ENCODE data around the gene UBE2Q1. TPM values are rescaled to one million over a fixed set of nuclear protein-coding genes. Genes with fewer than 3 reads are reported as not detected.
A peak's percentile ranks its signal among the peaks of the same experiment; 100 is the strongest.

Gene UBE2Q1
- total and polyA plus RNA-seq, 2 donors = 12.7 to 39.1 TPM

- no peaks in the 10 kb centered on the region for H3K4me1 ChIP-seq (ENCODE audit: insufficient read depth)
- no peaks in the 10 kb centered on the region for H3K36me3 ChIP-seq (ENCODE audit: insufficient read depth)
- WGBS = 69% methylated on average over 10 of the region's 10 CpGs
- DNase-seq (ENCODE audit: extremely low spot score) = no peak
- H3K27ac ChIP-seq (ENCODE audit: low read depth) = no peak overlapping the region
- no peak overlapping the region for H3K4me3 ChIP-seq (ENCODE audit: low read depth, low read length)
Measured at GRCh38 chr1:154572468-154573167, 14.2 kb upstream of the UBE2Q1 start.

DNA sequence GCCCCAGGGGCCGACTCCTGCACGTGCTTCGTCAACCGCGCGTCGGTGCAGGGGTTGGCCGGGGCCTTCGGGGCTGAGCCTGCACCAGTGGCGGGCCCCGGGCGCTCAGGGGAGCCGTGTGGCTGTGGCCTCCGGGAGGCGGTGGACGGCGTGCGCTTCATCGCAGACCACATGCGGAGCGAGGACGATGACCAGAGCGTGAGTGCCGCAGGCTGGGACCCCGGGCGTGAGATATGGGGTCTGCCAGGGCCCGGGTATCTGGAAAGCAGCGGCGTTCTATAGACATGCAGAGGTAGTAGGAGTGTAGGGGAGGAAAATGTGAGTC, 13.5 kb upstream of the UBE2Q1 start:
- no peak overlapping the region for H3K27ac ChIP-seq (ENCODE audit: low read depth)
- H3K4me1 ChIP-seq (ENCODE audit: insufficient read depth) = no peaks in the 10 kb centered on the region
- H3K36me3 ChIP-seq (ENCODE audit: insufficient read depth) = no peaks in the 10 kb centered on the region
- WGBS = 93% methylated on average over 29 of the region's 29 CpGs
- H3K4me3 ChIP-seq (ENCODE audit: low read depth, low read length) = no peak overlapping the region
- no peak for DNase-seq (ENCODE audit: extremely low spot score)

- no peaks in the 10 kb centered on the region for H3K4me1 ChIP-seq (ENCODE audit: insufficient read depth)
- H3K4me3 ChIP-seq (ENCODE audit: low read depth, low read length) = no peak overlapping the region
- 96% methylated on average over 59 of the region's 59 CpGs for WGBS
- H3K36me3 ChIP-seq (ENCODE audit: insufficient read depth) = no peaks in the 10 kb centered on the region
- no peak overlapping the region for H3K27ac ChIP-seq (ENCODE audit: low read depth)
- DNase-seq (ENCODE audit: extremely low spot score) = no peak
Measured at GRCh38 chr1:154571244-154571963, 12.9 kb upstream of the UBE2Q1 start.

GRCh38 chr1:154568157-154568815, 9.8 kb upstream of the UBE2Q1 start:
- Histone ChIP-seq H3K36me3 (ENCODE audit: insufficient read depth) (no peaks in the 10 kb centered on the region), H3K27ac (ENCODE audit: low read depth) (no peak overlapping the region), H3K4me3 (ENCODE audit: low read depth, low read length) (no peak overlapping the region), H3K4me1 (ENCODE audit: insufficient read depth) (no peaks in the 10 kb centered on the region)
- no peak for DNase-seq (ENCODE audit: extremely low spot score)
- 36% methylated on average over 17 of the region's 17 CpGs for WGBS

DNA sequence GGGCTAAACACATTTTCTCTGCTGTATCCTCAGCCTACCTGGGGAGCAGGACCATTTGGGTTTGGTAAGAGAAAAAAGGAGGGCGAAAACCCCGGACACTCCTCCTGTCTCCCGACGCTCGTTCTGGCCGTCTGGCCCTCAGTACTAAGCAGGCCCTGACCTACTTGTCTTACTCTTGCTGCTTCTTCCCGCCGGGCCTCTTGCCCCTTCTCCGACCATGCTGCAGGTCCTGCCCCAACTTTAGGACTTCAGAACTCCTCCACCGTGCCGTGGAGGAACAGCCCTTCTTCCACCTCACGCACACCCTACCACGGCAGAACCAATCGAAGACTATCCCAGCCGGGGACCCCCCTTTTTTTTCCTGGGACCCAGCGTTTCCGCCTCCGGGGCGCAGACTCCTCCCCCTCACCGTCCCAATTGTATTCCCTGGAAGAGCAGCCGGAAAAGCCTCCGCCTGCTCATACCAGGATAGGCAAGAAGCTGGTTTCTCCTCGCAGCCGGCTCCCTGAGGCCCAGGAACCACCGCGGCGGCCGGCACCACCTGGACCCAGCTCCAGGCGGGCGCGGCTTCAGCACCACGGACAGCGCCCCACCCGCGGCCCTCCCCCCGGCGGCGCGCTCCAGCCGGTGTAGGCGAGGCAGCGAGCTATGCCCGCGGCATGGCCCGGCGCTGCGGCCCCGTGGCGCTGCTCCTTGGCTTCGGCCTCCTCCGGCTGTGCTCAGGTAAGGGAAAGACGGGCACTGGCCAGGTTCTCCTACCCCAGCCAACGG, 9.1 kb upstream of the UBE2Q1 start, which contains the start of gene CHRNB2:
CHRNB2 (plus strand) TSS at position 393 of the 771 bp plus-strand sequence; CDS start at position 660, 267 bp downstream.
- 1% methylated on average over 52 of the region's 53 CpGs for WGBS
- no peak within 1 kb of the TSS for H3K4me3 ChIP-seq (ENCODE audit: low read depth, low read length)
- no peak for DNase-seq (ENCODE audit: extremely low spot score)
- H3K36me3 ChIP-seq (ENCODE audit: insufficient read depth) = no peaks in the 10 kb centered on the region
- no peaks in the 10 kb centered on the region for H3K4me1 ChIP-seq (ENCODE audit: insufficient read depth)
- no peak within 1 kb of the TSS for H3K27ac ChIP-seq (ENCODE audit: low read depth)

- 78% methylated on average over 6 of the region's 6 CpGs for WGBS
Measured at GRCh38 chr1:154565876-154566275, 7.4 kb upstream of the UBE2Q1 start.

GRCh38 chr1:154559466-154560044, 1.1 kb upstream of the UBE2Q1 start:
- Histone ChIP-seq H3K36me3 (ENCODE audit: insufficient read depth) (peaks cover 3% of the 10 kb centered on the region), H3K4me1 (ENCODE audit: insufficient read depth) (no peaks in the 10 kb centered on the region), H3K4me3 (ENCODE audit: low read depth, low read length) (peak overlapping the region; percentile 30), H3K27ac (ENCODE audit: low read depth) (peak overlapping the region; percentile 79)
- DNase-seq (ENCODE audit: extremely low spot score) = peak; percentile 80
- WGBS = 8% methylated on average over 13 of the region's 13 CpGs

More at GRCh38 chr1:154565876-154566275, 7.4 kb upstream of the UBE2Q1 start:
- Histone ChIP-seq H3K4me3 (ENCODE audit: low read depth, low read length) (no peak overlapping the region), H3K36me3 (ENCODE audit: insufficient read depth) (no peaks in the 10 kb centered on the region), H3K4me1 (ENCODE audit: insufficient read depth) (no peaks in the 10 kb centered on the region), H3K27ac (ENCODE audit: low read depth) (no peak overlapping the region)
- no peak for DNase-seq (ENCODE audit: extremely low spot score)

DNA sequence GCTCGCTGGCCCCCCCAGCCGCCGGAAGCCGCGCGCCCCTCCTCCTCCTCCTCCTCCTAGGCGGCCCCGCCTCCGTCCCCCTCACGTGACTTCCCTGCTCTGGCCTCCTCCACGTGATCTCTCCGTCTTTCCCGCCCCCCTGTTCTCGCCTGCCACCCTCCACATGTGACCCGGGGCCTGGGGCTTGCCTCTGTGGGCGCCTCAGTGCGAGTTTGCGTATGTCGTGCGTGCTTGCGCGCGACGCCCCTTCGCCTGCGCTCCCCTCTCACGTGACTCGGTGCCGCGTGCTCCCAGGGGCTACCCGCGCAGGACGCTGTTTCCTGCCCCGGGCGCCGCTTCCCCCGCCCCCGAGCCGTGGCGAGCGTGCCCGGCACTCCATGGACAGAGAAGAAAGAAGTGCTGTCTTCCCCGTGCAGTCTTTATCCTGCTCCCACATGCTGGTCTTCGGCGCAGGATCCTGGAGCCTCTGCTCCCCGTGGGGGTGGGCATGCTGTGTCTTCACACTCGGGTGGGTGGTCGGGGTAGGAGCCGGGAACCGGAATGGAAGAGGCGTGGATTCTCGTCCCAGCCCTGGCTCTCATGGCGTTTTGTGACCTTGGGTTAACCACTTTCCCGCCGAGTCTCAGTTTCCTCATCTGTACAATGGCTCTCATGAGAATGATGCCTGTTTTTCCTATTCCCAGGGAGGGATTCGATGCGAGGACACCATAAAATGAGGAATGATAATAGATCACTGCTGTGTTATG, 431 bp upstream of the UBE2Q1 start:
- under 1% methylated on average over 57 of the region's 57 CpGs for WGBS
- H3K4me1 ChIP-seq (ENCODE audit: insufficient read depth) = no peaks in the 10 kb centered on the region

GRCh38 chr1:154557248-154557938, 1.1 kb downstream of the UBE2Q1 start:
- H3K36me3 ChIP-seq (ENCODE audit: insufficient read depth) = peaks cover 3% of the 10 kb centered on the region
- no peak for DNase-seq (ENCODE audit: extremely low spot score)
- 17% methylated on average over 7 of the region's 7 CpGs for WGBS
- H3K4me3 ChIP-seq (ENCODE audit: low read depth, low read length) = peak overlapping the region; percentile 98
- H3K27ac ChIP-seq (ENCODE audit: low read depth) = no peak overlapping the region
- no peaks in the 10 kb centered on the region for H3K4me1 ChIP-seq (ENCODE audit: insufficient read depth)

More for the DNA sequence above, 431 bp upstream of the UBE2Q1 start:
- Histone ChIP-seq H3K27ac (ENCODE audit: low read depth) (peak overlapping the region; percentile 79), H3K4me3 (ENCODE audit: low read depth, low read length) (peak overlapping the region; percentile 98), H3K36me3 (ENCODE audit: insufficient read depth) (peaks cover 3% of the 10 kb centered on the region)
- peak; percentile 96 for DNase-seq (ENCODE audit: extremely low spot score)

DNA sequence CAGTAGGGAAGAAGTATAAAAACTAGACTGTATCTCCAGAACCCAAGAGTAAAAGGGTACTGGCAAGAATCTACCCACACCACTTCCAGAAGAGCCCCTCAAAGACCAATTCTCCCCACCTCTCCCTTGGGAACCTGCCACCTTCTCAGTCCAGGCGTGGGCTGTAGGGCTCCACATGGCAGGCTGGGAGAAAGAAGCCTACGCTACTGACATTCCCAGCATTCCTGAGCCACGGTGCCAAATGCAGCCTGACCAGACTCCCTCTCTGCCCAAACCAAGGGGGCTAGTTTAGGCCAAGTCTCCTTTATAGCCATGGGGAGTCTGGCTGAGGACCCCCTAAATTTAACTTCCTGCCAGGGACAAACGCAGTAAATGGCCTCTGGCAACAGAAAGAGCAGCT, 2.0 kb downstream of the UBE2Q1 start:
- Histone ChIP-seq H3K36me3 (ENCODE audit: insufficient read depth) (peaks cover 3% of the 10 kb centered on the region), H3K27ac (ENCODE audit: low read depth) (no peak overlapping the region), H3K4me1 (ENCODE audit: insufficient read depth) (no peaks in the 10 kb centered on the region), H3K4me3 (ENCODE audit: low read depth, low read length) (no peak overlapping the region)
- DNase-seq (ENCODE audit: extremely low spot score) = no peak
- WGBS = 19% methylated on average over 4 of the region's 4 CpGs

DNA sequence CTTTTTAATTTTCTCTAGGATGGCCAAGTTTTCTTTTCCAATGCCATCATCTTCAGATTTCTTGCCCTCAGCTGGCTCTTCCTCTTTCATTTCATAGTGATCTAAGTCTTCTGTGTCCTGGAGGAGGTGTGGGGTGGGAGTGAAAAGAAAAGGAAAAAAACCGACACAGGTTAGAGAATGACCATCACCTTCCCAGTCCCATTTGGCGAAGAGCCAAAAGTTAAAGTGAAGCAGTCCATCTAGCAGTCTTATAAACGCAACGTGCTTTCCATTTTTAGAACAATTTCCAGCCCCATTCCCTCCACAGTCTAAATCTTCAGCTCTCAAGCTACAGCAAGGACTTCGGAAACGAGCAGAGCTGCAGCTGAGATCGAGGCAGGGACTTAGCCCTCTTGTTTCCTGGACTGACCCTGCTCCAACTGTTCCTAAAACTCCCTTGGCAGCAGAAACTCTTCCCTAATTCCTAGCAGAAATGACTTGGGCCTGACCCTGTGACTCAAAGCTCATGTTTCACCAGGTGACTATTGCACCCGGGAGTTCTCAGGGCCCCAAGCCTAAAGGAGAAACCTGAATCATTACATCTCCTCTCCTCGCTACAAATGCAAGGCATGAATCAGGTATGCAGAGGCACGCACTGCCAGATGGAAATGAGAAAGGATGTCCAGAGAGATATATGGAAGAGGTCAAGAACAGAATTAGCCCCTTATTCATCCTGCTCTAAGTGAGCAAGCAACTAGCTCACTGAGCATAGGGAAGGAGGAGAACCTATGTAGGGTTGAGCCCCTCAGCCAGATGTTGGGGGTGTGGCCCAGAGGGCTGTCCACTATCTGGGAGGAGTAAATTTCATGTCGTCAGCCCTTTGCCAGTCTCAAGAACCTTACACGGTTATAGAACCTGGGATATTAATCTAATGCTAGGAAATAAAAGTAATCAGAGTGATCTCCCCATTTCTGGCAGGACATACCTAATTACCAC, 5.1 kb downstream of the UBE2Q1 start:
- H3K27ac ChIP-seq (ENCODE audit: low read depth) = no peak overlapping the region
- no peak for DNase-seq (ENCODE audit: extremely low spot score)
- H3K4me1 ChIP-seq (ENCODE audit: insufficient read depth) = no peaks in the 10 kb centered on the region
- WGBS = 61% methylated on average over 12 of the region's 12 CpGs
- H3K4me3 ChIP-seq (ENCODE audit: low read depth, low read length) = no peak overlapping the region
- peaks cover 11% of the 10 kb centered on the region for H3K36me3 ChIP-seq (ENCODE audit: insufficient read depth)

Data from urinary bladder (tissue), 4 donors.